Common myeloid progenitor, CD34-positive (primary cell): ENCODE data around the gene PRKN.

Source experiments
- CTCF ChIA-PET: fragments of 350-600 bp; sonication (Branson Sonifier 250); formaldehyde crosslinking; loops from one replicate; lab custom pipeline; 2021; ENCODE audit warnings: antibody characterized with exemption; lab: Charles Lee
- POLR2A ChIA-PET: fragments of 350-600 bp; sonication (Branson Sonifier 250); formaldehyde crosslinking; loops from one replicate; lab custom pipeline; 2021; ENCODE audit warnings: antibody characterized with exemption; lab: Charles Lee
- DNase-seq, 3 donors: peaks; one replicate each; pipeline versions ENCODE4 v3.0.0 to v3.0.0-alpha.2; 2013
- H3K27ac ChIP-seq, 2 experiments: 1 replicate in 1 of 2; 2 replicates in 1 of 2; pipeline ENCODE4 v1.7.0; 2013; ENCODE audit warnings: inconsistent platforms in 2 of 2, low read length in 2 of 2, mild to moderate bottlenecking in 2 of 2, low read depth in 1 of 2, moderate library complexity in 1 of 2; ENCODE audit not compliant: severe bottlenecking in 2 of 2, insufficient read depth in 1 of 2, poor library complexity in 1 of 2
- H3K27me3 ChIP-seq, 5 experiments: replicated peaks in 2 of 5; 1 replicate in 3 of 5; 2 replicates in 2 of 5; pipeline versions ENCODE4 v1.6.1 to v1.7.0; 2013; ENCODE audit warnings: low read length in 4 of 5, mild to moderate bottlenecking in 2 of 5, moderate library complexity in 2 of 5, inconsistent platforms in 1 of 5; ENCODE audit not compliant: insufficient read depth in 5 of 5, control insufficient read depth in 4 of 5
- H3K36me3 ChIP-seq, 4 experiments: 1 replicate in 2 of 4; 2 replicates in 2 of 4; pipeline versions ENCODE4 v1.6.1 to v1.7.0; 2013; ENCODE audit warnings: low read length in 3 of 4, control low read depth in 1 of 4, mild to moderate bottlenecking in 1 of 4; ENCODE audit not compliant: control insufficient read depth in 4 of 4, insufficient read depth in 4 of 4
- H3K4me1 ChIP-seq, 4 experiments: 1 replicate in 3 of 4; 2 replicates in 1 of 4; pipeline versions ENCODE4 v1.6.1 to v1.7.1; 2013; ENCODE audit warnings: low read length in 3 of 4, mild to moderate bottlenecking in 3 of 4, control low read depth in 1 of 4, inconsistent platforms in 1 of 4, moderate library complexity in 1 of 4; ENCODE audit not compliant: control insufficient read depth in 4 of 4, insufficient read depth in 4 of 4; ENCODE audit errors: control extremely low read depth in 1 of 4
- H3K4me3 ChIP-seq, 7 experiments: 1 replicate in 4 of 7; 2 replicates in 3 of 7; pipeline versions ENCODE4 v1.5.1 to v1.7.0; 2013; ENCODE audit warnings: mild to moderate bottlenecking in 7 of 7, low read length in 6 of 7, moderate library complexity in 6 of 7, inconsistent platforms in 2 of 7, low read depth in 2 of 7, control low read depth in 1 of 7; ENCODE audit not compliant: insufficient read depth in 4 of 7, control insufficient read depth in 1 of 7; ENCODE audit errors: extremely low read depth in 1 of 7
- H3K9me3 ChIP-seq, 5 experiments: 1 replicate in 4 of 5; 2 replicates in 1 of 5; pipeline versions ENCODE4 v1.6.1 to v1.7.1; 2013; ENCODE audit warnings: low read length in 4 of 5, mild to moderate bottlenecking in 2 of 5, inconsistent platforms in 1 of 5, low read depth in 1 of 5, moderate library complexity in 1 of 5; ENCODE audit not compliant: control insufficient read depth in 4 of 5, insufficient read depth in 2 of 5; ENCODE audit errors: control extremely low read depth in 1 of 5
- WGBS: methylation state at CpG from one replicate; pipeline ENCODE4 v1.1.5; 2013; ENCODE audit not compliant: insufficient coverage; 5-methylcytosine and 5-hydroxymethylcytosine counted together

PRKN gene

DNA sequence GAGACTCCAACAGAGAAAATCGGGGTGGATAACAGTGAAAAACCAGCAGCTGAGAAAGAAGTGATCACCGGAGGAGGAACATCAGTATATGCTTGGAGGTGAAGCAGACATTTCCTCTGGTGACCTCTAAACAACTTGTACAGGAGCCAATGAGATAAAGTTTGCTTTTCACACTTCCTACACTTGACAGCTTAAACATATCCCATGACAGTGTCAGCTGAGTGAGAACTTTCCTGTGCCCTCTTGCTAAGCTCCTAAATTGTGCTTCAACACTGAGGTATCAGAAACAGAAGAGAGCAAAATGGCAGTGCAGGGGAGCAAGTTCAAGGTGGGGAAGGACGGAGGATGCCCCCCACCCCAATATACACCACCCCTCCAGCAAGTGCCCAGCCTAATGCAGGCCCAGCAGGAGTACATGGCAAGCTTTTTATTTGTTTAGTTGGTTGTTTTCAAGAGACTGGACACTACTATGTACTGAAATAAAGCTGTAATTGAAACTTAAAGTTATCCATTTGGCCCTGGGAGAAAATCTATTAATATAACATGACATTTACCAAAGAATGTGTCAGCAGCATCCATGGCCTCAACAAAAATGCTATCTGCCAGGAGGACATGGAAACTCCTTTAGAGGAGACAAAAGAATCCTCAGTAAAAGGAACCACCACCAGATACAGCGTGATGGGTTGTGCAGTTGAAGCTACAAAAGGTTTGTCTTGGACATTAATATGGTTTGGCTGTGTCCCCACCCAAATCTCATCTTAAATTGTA, 540.2 kb downstream of the PRKN start:
- 63% methylated on average over 2 of the region's 4 CpGs for WGBS
- CTCF ChIA-PET = no interaction called here
- no peak overlapping the region for H3K4me3 ChIP-seq
- H3K36me3 ChIP-seq = no peaks in the 10 kb centered on the region
- H3K27ac ChIP-seq = no peak overlapping the region
- POLR2A ChIA-PET = no interaction called here
- H3K9me3 ChIP-seq = no peaks in the 10 kb centered on the region
- H3K27me3 ChIP-seq = no peaks in the 10 kb centered on the region
- H3K4me1 ChIP-seq = peaks cover 2 to 3% (median 2%) of the 10 kb centered on the region in 4 experiments
- DNase-seq = no peak

GRCh38 chr6:162184465-162184864, 543.1 kb downstream of the PRKN start:
- WGBS = 95% methylated on average over 8 of the region's 9 CpGs
- DNase-seq = peak in 1 of 3 donors; percentile 9
- Histone ChIP-seq H3K27ac (no peak overlapping the region), H3K4me1 (peaks cover 10 to 23% (median 19%) of the 10 kb centered on the region in 4 experiments), H3K4me3 (no peak overlapping the region), H3K9me3 (no peaks in the 10 kb centered on the region), H3K27me3 (no peaks in the 10 kb centered on the region), H3K36me3 (no peaks in the 10 kb centered on the region)
- CTCF ChIA-PET = no interaction called here
- POLR2A ChIA-PET = no interaction called here

GRCh38 chr6:162181741-162182401, 545.7 kb downstream of the PRKN start:
- peak; percentile 49 to 87 (median 74) for DNase-seq
- 100% methylated on average over 1 of the region's 6 CpGs for WGBS
- H3K36me3 ChIP-seq = no peaks in the 10 kb centered on the region
- H3K4me3 ChIP-seq = peak overlapping the region in 1 of 7 experiments; percentile 39
- peaks cover 10 to 30% (median 24%) of the 10 kb centered on the region in 4 experiments for H3K4me1 ChIP-seq
- H3K27me3 ChIP-seq = no peaks in the 10 kb centered on the region
- POLR2A ChIA-PET = interaction anchor here (0.5 kb wide), 1 partner anchor 352 kb away, joined by 3 read pairs; no protein-coding TSS in a partner anchor
- H3K9me3 ChIP-seq = no peaks in the 10 kb centered on the region
- no peak overlapping the region for H3K27ac ChIP-seq
- CTCF ChIA-PET = no interaction called here

GRCh38 chr6:162181111-162181510, 546.5 kb downstream of the PRKN start:
- DNase-seq = peak in 2 of 3 donors; percentile 13 to 17
- no peaks in the 10 kb centered on the region for H3K27me3 ChIP-seq
- H3K9me3 ChIP-seq = no peaks in the 10 kb centered on the region
- ChIA-PET POLR2A (no interaction called here), CTCF (no interaction called here)
- no CpG with 5 or more reads among the region's 5 CpGs for WGBS
- H3K36me3 ChIP-seq = no peaks in the 10 kb centered on the region
- H3K27ac ChIP-seq = no peak overlapping the region
- peaks cover 10 to 30% (median 24%) of the 10 kb centered on the region in 4 experiments for H3K4me1 ChIP-seq
- H3K4me3 ChIP-seq = no peak overlapping the region

DNA sequence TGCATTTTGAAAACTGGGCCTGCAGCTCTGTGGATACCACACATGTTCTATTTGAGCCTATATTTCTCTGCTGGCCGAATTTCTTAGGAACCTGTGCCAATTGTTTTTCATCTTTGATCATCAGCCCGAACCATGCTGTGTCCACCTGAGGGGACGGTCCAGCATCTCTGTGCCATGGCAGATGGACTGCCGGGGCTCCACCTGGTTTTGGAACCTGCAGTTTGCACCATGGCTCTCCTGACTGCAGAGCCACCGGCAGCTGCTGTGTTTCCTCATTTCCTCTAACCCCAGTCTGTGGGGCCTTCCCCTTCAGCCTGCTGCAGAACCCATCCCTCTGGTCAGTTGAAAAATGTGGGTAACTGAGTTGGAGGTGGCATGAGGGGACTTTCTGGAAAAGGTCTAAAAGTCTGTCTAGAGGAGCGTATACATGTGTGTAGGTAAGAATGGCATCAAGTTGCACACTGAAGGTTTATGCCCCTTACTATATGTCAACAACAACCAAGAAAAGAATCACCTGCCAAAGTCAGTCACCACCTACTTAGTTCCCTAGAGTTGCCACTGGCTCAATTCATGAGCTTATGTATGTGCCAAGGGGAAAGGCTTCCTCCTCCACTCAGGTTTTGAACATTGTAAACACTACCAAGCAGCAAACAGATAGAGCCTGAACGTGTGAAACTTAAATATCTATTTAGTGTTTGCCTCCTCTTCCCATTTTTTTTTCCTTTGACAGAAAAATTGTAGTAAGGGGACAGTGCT, 548.2 kb downstream of the PRKN start:
- Histone ChIP-seq H3K27ac (no peak overlapping the region), H3K9me3 (no peaks in the 10 kb centered on the region), H3K4me3 (no peak overlapping the region), H3K36me3 (no peaks in the 10 kb centered on the region), H3K27me3 (no peaks in the 10 kb centered on the region), H3K4me1 (peaks cover 10 to 30% (median 24%) of the 10 kb centered on the region in 4 experiments)
- POLR2A ChIA-PET = no interaction called here
- WGBS = 74% methylated on average over 4 of the region's 7 CpGs
- CTCF ChIA-PET = no interaction called here
- DNase-seq = peak in 2 of 3 donors; percentile 23 to 43

DNA sequence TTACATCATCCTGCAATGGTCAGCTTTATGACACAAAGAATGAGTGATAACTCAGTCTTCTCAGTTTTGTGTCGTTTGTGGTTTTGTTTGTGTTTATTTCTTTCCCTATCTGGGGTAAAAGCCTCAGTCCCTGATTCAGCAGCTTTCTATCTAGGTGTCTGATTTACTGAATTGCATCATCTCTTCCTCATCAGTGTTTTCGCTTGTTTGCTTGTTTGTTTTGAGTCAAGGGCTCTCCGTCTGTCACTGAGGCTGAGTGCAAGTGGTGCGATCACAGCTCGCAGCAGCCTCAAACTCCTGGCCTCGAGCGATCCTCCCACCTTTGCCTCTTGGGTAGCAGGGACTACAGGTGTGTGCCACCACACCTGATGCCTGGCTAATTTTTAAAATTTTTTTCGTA, 548.9 kb downstream of the PRKN start:
- CTCF ChIA-PET = interaction anchor here (1.4 kb wide), 1 partner anchor 12 kb away, joined by 3 read pairs; no protein-coding TSS in a partner anchor
- Histone ChIP-seq H3K27ac (no peak overlapping the region), H3K27me3 (no peaks in the 10 kb centered on the region), H3K4me1 (peaks cover 10 to 30% (median 24%) of the 10 kb centered on the region in 4 experiments), H3K9me3 (no peaks in the 10 kb centered on the region), H3K4me3 (no peak overlapping the region), H3K36me3 (no peaks in the 10 kb centered on the region)
- POLR2A ChIA-PET = no interaction called here
- DNase-seq = no peak
- WGBS = 95% methylated on average over 8 of the region's 8 CpGs
